H9 (cell line): ENCODE results near the gene RAD18. TPM values are rescaled to one million over a fixed set of nuclear protein-coding genes. Genes with fewer than 3 reads are reported as not detected.
A peak's percentile ranks its signal among the peaks of the same experiment; 100 is the strongest.

Experiments
- DNase-seq: peaks from one replicate; pipeline ENCODE4 v3.0.0-alpha.2; 2017
- H2AFZ ChIP-seq: one replicate; pipeline ENCODE4 v1.6.1; 2013; ENCODE audit warnings: mild to moderate bottlenecking, low read length, control low read depth, moderate library complexity
- H2AK5ac ChIP-seq: 2 replicates; pipeline ENCODE4 v1.6.1; 2013; ENCODE audit warnings: low read length, control low read depth, mixed read lengths; ENCODE audit not compliant: insufficient read length
- H2BK120ac ChIP-seq: one replicate; pipeline ENCODE4 v1.6.1; 2013; ENCODE audit warnings: low read depth, mild to moderate bottlenecking, low read length, control low read depth, inconsistent platforms; ENCODE audit not compliant: poor library complexity, severe bottlenecking
- H2BK12ac ChIP-seq: 2 replicates; pipeline ENCODE4 v1.6.1; 2013; ENCODE audit warnings: low read length, control low read depth, mixed read lengths, low read depth; ENCODE audit not compliant: insufficient read length
- H2BK15ac ChIP-seq: 2 replicates; pipeline ENCODE4 v1.6.1; 2013; ENCODE audit warnings: low read depth, low read length, control low read depth
- H2BK20ac ChIP-seq: one replicate; pipeline ENCODE4 v1.6.1; 2013; ENCODE audit warnings: low read depth, mild to moderate bottlenecking, low read length, control low read depth, inconsistent platforms; ENCODE audit not compliant: poor library complexity, severe bottlenecking
- H2BK5ac ChIP-seq: 2 replicates; pipeline ENCODE4 v1.6.1; 2013; ENCODE audit warnings: low read length, control low read depth, mixed read lengths; ENCODE audit not compliant: insufficient read length
- H3K14ac ChIP-seq: 2 replicates; pipeline ENCODE4 v1.6.1; 2013; ENCODE audit warnings: low read length, control low read depth; ENCODE audit not compliant: insufficient read depth
- H3K18ac ChIP-seq: 2 replicates; pipeline ENCODE4 v1.6.1; 2013; ENCODE audit warnings: low read depth, mild to moderate bottlenecking, mixed read lengths, low read length, control low read depth; ENCODE audit not compliant: insufficient read length
- H3K23ac ChIP-seq: 2 replicates; pipeline ENCODE4 v1.6.1; 2013; ENCODE audit warnings: low read length, control low read depth, mixed read lengths, low read depth; ENCODE audit not compliant: insufficient read length
- H3K23me2 ChIP-seq: 2 replicates; pipeline ENCODE4 v1.6.1; 2013; ENCODE audit warnings: low read depth, mild to moderate bottlenecking, mixed read lengths, low read length, control low read depth; ENCODE audit not compliant: insufficient read length, poor library complexity, severe bottlenecking
- H3K27ac ChIP-seq: 2 replicates; pipeline ENCODE4 v1.5.1; 2013; ENCODE audit warnings: low read length, control low read depth, mixed read lengths, low read depth; ENCODE audit not compliant: insufficient read length
- H3K27me3 ChIP-seq: 2 replicates; pipeline ENCODE4 v1.6.1; 2013; ENCODE audit warnings: low read length, control low read depth, inconsistent platforms; ENCODE audit not compliant: insufficient read depth
- H3K4ac ChIP-seq: 2 replicates; pipeline ENCODE4 v1.6.1; 2013; ENCODE audit warnings: low read depth, mild to moderate bottlenecking, control low read depth, inconsistent platforms, low read length, moderate library complexity
- H3K4me1 ChIP-seq: 2 replicates; pipeline ENCODE4 v1.6.1; 2013; ENCODE audit warnings: low read length, control low read depth, inconsistent platforms; ENCODE audit not compliant: insufficient read depth
- H3K4me2 ChIP-seq: 2 replicates; pipeline ENCODE4 v1.6.1; 2013; ENCODE audit warnings: low read length, control low read depth, mixed read lengths; ENCODE audit not compliant: insufficient read length, insufficient read depth
- H3K56ac ChIP-seq: 2 replicates; pipeline ENCODE4 v1.6.1; 2013; ENCODE audit warnings: low read depth, mild to moderate bottlenecking, mixed read lengths, low read length, control low read depth; ENCODE audit not compliant: insufficient read length
- H3K79me1 ChIP-seq: 2 replicates; pipeline ENCODE4 v1.6.1; 2013; ENCODE audit warnings: low read depth, mild to moderate bottlenecking, moderate library complexity, low read length, control low read depth, inconsistent platforms; ENCODE audit not compliant: insufficient read depth, poor library complexity, severe bottlenecking
- H3K79me2 ChIP-seq: 2 replicates; pipeline ENCODE4 v1.6.1; 2013; ENCODE audit warnings: low read length, control low read depth, inconsistent platforms; ENCODE audit not compliant: insufficient read depth
- H3K9ac ChIP-seq: 2 replicates; pipeline ENCODE4 v1.6.1; 2013; ENCODE audit warnings: low read length, control low read depth, mixed read lengths; ENCODE audit not compliant: insufficient read length; ENCODE audit errors: extremely low read depth
- H3K9me3 ChIP-seq: one replicate; pipeline ENCODE4 v1.6.1; 2013; ENCODE audit warnings: low read depth, low read length, inconsistent platforms; ENCODE audit not compliant: control insufficient read depth
- H3T11ph ChIP-seq: one replicate; pipeline ENCODE4 v1.6.1; 2013; ENCODE audit warnings: mild to moderate bottlenecking, low read length, control low read depth, inconsistent platforms
- H4K20me1 ChIP-seq: one replicate; pipeline ENCODE4 v1.6.1; 2013; ENCODE audit not compliant: control insufficient read depth, insufficient read length, insufficient read depth
- H4K5ac ChIP-seq: 2 replicates; pipeline ENCODE4 v1.6.1; 2013; ENCODE audit warnings: low read depth, mild to moderate bottlenecking, mixed read lengths, low read length, control low read depth; ENCODE audit not compliant: insufficient read length
- H4K8ac ChIP-seq: replicated peaks from 2 replicates; pipeline ENCODE4 v1.6.1; 2013; ENCODE audit warnings: low read length, control low read depth, mixed read lengths, low read depth; ENCODE audit not compliant: insufficient read length
- H4K91ac ChIP-seq: 2 replicates; pipeline ENCODE4 v1.6.1; 2013; ENCODE audit warnings: low read depth, mild to moderate bottlenecking, moderate library complexity, mixed read lengths, low read length, control low read depth; ENCODE audit not compliant: insufficient read length
- H3K27ac Mint-ChIP-seq, 3 experiments: 2 replicates in 2 of 3; 3 replicates in 1 of 3; pipeline ENCODE4 v1.8.0; 2020 to 2021; ENCODE audit warnings: mixed read lengths in 3 of 3, mild to moderate bottlenecking in 1 of 3, moderate library complexity in 1 of 3
- H3K27me3 Mint-ChIP-seq: 2 replicates; pipeline ENCODE4 v1.8.0; 2021; ENCODE audit warnings: low read depth, mild to moderate bottlenecking, moderate library complexity, mixed read lengths
- H3K36me3 Mint-ChIP-seq, 3 experiments: 2 replicates in 2 of 3; 3 replicates in 1 of 3; pipeline ENCODE4 v1.8.0; 2020 to 2021; ENCODE audit warnings: low read depth in 3 of 3, mixed read lengths in 3 of 3; ENCODE audit not compliant: insufficient read depth in 1 of 3
- H3K4me1 Mint-ChIP-seq, 2 experiments: 2 replicates each; pipeline ENCODE4 v1.8.0; 2020; ENCODE audit warnings: mixed read lengths in 2 of 2
- H3K4me3 Mint-ChIP-seq, 2 experiments: 2 replicates in 1 of 2; 3 replicates in 1 of 2; pipeline ENCODE4 v1.8.0; 2020 to 2021; ENCODE audit warnings: mild to moderate bottlenecking in 2 of 2, mixed read lengths in 2 of 2, moderate library complexity in 1 of 2
- H3K9me3 Mint-ChIP-seq, 2 experiments: 2 replicates in 1 of 2; 3 replicates in 1 of 2; pipeline ENCODE4 v1.8.0; 2020; ENCODE audit warnings: mild to moderate bottlenecking in 2 of 2, mixed read lengths in 2 of 2, moderate library complexity in 1 of 2
- CTCF ChIP-seq: fragments of 200-600 bp; sonication (generic); conservative IDR thresholded peaks from 3 replicates; pipeline ENCODE4 v1.8.0; 2021; ENCODE audit warnings: antibody characterized with exemption, mild to moderate bottlenecking
- WGBS: extraction: QIAGEN DNeasy Blood & Tissue Kit; methylation state at CpG from one replicate; pipeline ENCODE4 v1.1.7; 2013; ENCODE audit warnings: missing lambda C conversion rate, low lambda C conversion rate, mixed read lengths; ENCODE audit not compliant: insufficient read length; ENCODE audit errors: extremely low coverage; 5-methylcytosine and 5-hydroxymethylcytosine counted together
- total RNA-seq: library from RNA; stranded (reverse); gene quantifications from 2 replicates; pipeline ENCODE4 v1.2.1, GENCODE V29; 2021

The RAD18 gene
- total RNA-seq, 1 experiment from 2014 or later = 27.8 TPM

- WGBS = no CpG with 5 or more reads among the region's 4 CpGs
- H3K18ac ChIP-seq = no peak overlapping the region
- H2AK5ac ChIP-seq = no peak overlapping the region
- H3K23ac ChIP-seq = no peak overlapping the region
- Mint-ChIP-seq H3K4me1 (peaks cover 12 to 13% of the 10 kb centered on the region in 2 experiments), H3K27ac (peak overlapping the region in 1 of 3 experiments; percentile 14; a peak in 2 of 7 replicates), H3K27me3 (no peaks in the 10 kb centered on the region), H3K4me3 (no peak overlapping the region), H3K9me3 (peaks cover 4 to 13% of the 10 kb centered on the region in 2 experiments; a peak in 3 of 5 replicates), H3K36me3 (peaks cover 17 to 41% (median 24%) of the 10 kb centered on the region in 3 experiments)
- H2BK5ac ChIP-seq = no peak overlapping the region
- no peak overlapping the region for H3K9ac ChIP-seq
- DNase-seq = no peak
- no peaks in the 10 kb centered on the region for H3K23me2 ChIP-seq
- H3K14ac ChIP-seq = no peak overlapping the region
- peaks cover 6% of the 10 kb centered on the region; the same call in 1 of the 2 replicates for H3K4me1 ChIP-seq
- no peaks in the 10 kb centered on the region for H3K79me2 ChIP-seq
- H3K56ac ChIP-seq = no peak overlapping the region
- no peaks in the 10 kb centered on the region for H3K9me3 ChIP-seq
- no peak overlapping the region for H2AFZ ChIP-seq
- H3T11ph ChIP-seq = no peak overlapping the region
- TF ChIP-seq CTCF = no peak
- H2BK20ac ChIP-seq = no peak overlapping the region
- H3K27me3 ChIP-seq = no peaks in the 10 kb centered on the region
- H2BK120ac ChIP-seq = no peak overlapping the region
- H4K5ac ChIP-seq = no peak overlapping the region
- no peak overlapping the region for H3K4ac ChIP-seq
- H2BK15ac ChIP-seq = no peak overlapping the region
- no peak overlapping the region for H4K91ac ChIP-seq
- no peaks in the 10 kb centered on the region for H3K79me1 ChIP-seq
- no peak overlapping the region for H2BK12ac ChIP-seq
- H4K20me1 ChIP-seq = no peaks in the 10 kb centered on the region
- no peak overlapping the region for H4K8ac ChIP-seq
- H3K4me2 ChIP-seq = no peak overlapping the region
- H3K27ac ChIP-seq = no peak overlapping the region
These were observed 76.7 kb downstream of the RAD18 start for GRCh38 chr3:8886546-8886945.
